CD4-positive, CD25-positive, alpha-beta regulatory T cell (primary cell): ENCODE results near the gene PMM1. TPM values are rescaled to one million over a fixed set of nuclear protein-coding genes. Genes with fewer than 3 reads are reported as not detected.
"Not testable (repeated sequence)": the region's sequence is repeated elsewhere in the genome, so short reads cannot be mapped to it uniquely, and the experiment has no call there.

Source experiments
- ATAC-seq, 2 donors: fragments of 150-1000 bp; cut with Tn5 transposase; one replicate each; pipeline ENCODE4 v1.10.0; 2021; ENCODE audit warnings: low read depth in 2 of 2, moderate number of reproducible peaks in 2 of 2, moderate library complexity in 1 of 2
- DNase-seq, 3 donors: peaks; one replicate each; pipeline versions ENCODE4 v3.0.0 to v3.0.0-alpha.2; 2012 to 2022; ENCODE audit warnings: mixed read lengths in 1 of 3
- H3K27ac ChIP-seq: one replicate; pipeline ENCODE4 v1.7.0; 2013; ENCODE audit warnings: mild to moderate bottlenecking, low read length; ENCODE audit not compliant: insufficient read depth, poor library complexity, severe bottlenecking
- H3K27me3 ChIP-seq: one replicate; pipeline ENCODE4 v1.7.0; 2013; ENCODE audit warnings: low read length; ENCODE audit not compliant: control insufficient read depth, insufficient read depth
- H3K36me3 ChIP-seq: one replicate; pipeline ENCODE4 v1.7.0; 2013; ENCODE audit warnings: mild to moderate bottlenecking, low read length, moderate library complexity; ENCODE audit not compliant: control insufficient read depth, insufficient read depth
- H3K4me1 ChIP-seq: 2 replicates; pipeline ENCODE4 v1.7.0; 2013; ENCODE audit warnings: mild to moderate bottlenecking, low read length; ENCODE audit not compliant: insufficient read depth, control insufficient read depth, poor library complexity, severe bottlenecking
- H3K4me3 ChIP-seq: one replicate; pipeline ENCODE4 v1.7.0; 2013; ENCODE audit warnings: low read depth, mild to moderate bottlenecking, low read length, moderate library complexity
- H3K9me3 ChIP-seq, 2 experiments: 1 replicate in 1 of 2; 2 replicates in 1 of 2; pipeline ENCODE4 v1.7.0; 2013; ENCODE audit warnings: low read length in 2 of 2, mild to moderate bottlenecking in 1 of 2, moderate library complexity in 1 of 2; ENCODE audit not compliant: control insufficient read depth in 2 of 2
- H3K27ac Mint-ChIP-seq, 3 donors: one replicate each; pipeline ENCODE4 v1.8.0; 2020 to 2022; ENCODE audit warnings: mild to moderate bottlenecking in 3 of 3, mixed read lengths in 3 of 3, moderate library complexity in 2 of 3
- H3K27me3 Mint-ChIP-seq: one replicate; pipeline ENCODE4 v1.8.0; 2022; ENCODE audit warnings: mild to moderate bottlenecking, mixed read lengths
- H3K36me3 Mint-ChIP-seq: one replicate; pipeline ENCODE4 v1.8.0; 2020; ENCODE audit warnings: mixed read lengths
- H3K4me1 Mint-ChIP-seq, 4 donors: one replicate each; pipeline ENCODE4 v1.8.0; 2020 to 2022; ENCODE audit warnings: mixed read lengths in 4 of 4, mild to moderate bottlenecking in 1 of 4
- H3K4me3 Mint-ChIP-seq, 4 donors: one replicate each; pipeline ENCODE4 v1.8.0; 2020 to 2022; ENCODE audit warnings: mild to moderate bottlenecking in 4 of 4, mixed read lengths in 4 of 4, moderate library complexity in 3 of 4
- H3K9me3 Mint-ChIP-seq, 7 donors: one replicate each; pipeline ENCODE4 v1.8.0; 2020 to 2022; ENCODE audit warnings: mixed read lengths in 7 of 7, mild to moderate bottlenecking in 3 of 7, moderate library complexity in 2 of 7
- polyA plus RNA-seq, 4 donors: library from polyadenylated mRNA; unstranded; fragments of 300-500 nt; fragmentation: Illumina TruSeq; gene quantifications; one replicate each; pipeline ENCODE4 v1.2.3, GENCODE V29; 2021
- total RNA-seq: library from RNA; stranded (reverse); gene quantifications from one replicate; pipeline ENCODE4 v1.2.3, GENCODE V29; 2022

The PMM1 gene
- total and polyA plus RNA-seq, 5 donors from 2014 or later, result 37.4 to 56.0 (median 48.2) TPM

DNA sequence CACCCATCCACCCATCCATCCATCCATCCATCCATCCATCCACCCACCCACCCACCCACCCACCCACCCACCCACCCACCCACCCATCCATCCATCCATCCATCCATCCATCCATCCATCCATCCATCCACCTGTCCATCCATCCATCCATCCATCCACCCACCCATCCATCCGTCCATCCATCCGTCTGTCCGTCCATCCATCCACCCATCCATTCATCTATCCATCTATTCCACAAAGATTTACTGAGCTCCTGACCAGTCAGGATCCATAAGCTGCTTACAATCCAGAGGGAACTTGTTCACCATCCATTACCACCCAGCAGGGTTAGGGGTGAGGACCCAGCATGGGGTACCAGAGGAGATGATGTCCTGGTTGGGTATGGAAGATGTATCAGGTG, 17.3 kb downstream of the PMM1 start:
- not testable (repeated sequence) for H3K27ac ChIP-seq, H3K27me3 ChIP-seq, H3K27me3 Mint-ChIP-seq, ATAC-seq, H3K4me3 Mint-ChIP-seq, H3K9me3 Mint-ChIP-seq, H3K4me3 ChIP-seq, H3K4me1 ChIP-seq, H3K27ac Mint-ChIP-seq, H3K36me3 Mint-ChIP-seq, H3K36me3 ChIP-seq, H3K4me1 Mint-ChIP-seq, DNase-seq, H3K9me3 ChIP-seq

- peaks cover 9% of the 10 kb centered on the region for H3K27me3 Mint-ChIP-seq
- H3K36me3 ChIP-seq, result peaks cover 1% of the 10 kb centered on the region
- H3K4me3 ChIP-seq, result no peak overlapping the region
- H3K4me1 ChIP-seq, result no peaks in the 10 kb centered on the region
- H3K9me3 ChIP-seq, result no peaks in the 10 kb centered on the region
- peaks cover 0 to 1% (median 0%) of the 10 kb centered on the region in 7 donors for H3K9me3 Mint-ChIP-seq
- no peak overlapping the region for H3K27ac Mint-ChIP-seq
- no peak overlapping the region for H3K4me3 Mint-ChIP-seq
- H3K27me3 ChIP-seq, result no peaks in the 10 kb centered on the region
- DNase-seq (no peak), ATAC-seq (no peak)
- H3K27ac ChIP-seq, result no peak overlapping the region
- no peaks in the 10 kb centered on the region for H3K4me1 Mint-ChIP-seq
- H3K36me3 Mint-ChIP-seq, result peaks cover 3% of the 10 kb centered on the region
These were observed 17.9 kb downstream of the PMM1 start for GRCh38 chr22:41571786-41572185.

DNA sequence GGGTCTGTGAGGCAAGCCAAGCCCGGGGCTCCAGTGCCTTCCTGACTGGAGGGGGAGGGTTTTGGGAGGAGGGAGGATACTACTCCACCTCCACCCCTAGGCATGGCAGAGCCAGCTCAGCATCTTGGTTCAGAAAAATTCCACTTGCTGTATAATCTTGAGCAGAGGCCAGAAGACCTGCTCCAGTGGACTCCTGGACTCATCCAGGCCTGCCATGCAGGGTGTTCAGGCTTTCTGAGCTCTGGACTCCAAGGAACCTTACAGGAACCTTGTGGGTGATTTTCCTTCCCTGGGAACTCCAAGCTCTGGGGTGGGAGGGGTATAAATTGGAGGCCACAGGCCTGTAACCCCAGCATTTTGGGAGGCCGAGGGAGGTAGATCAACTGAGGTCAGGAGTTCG, 19.4 kb downstream of the PMM1 start:
- Histone ChIP-seq H3K36me3 (no peaks in the 10 kb centered on the region), H3K27me3 (no peaks in the 10 kb centered on the region), H3K27ac (no peak overlapping the region), H3K4me1 (no peaks in the 10 kb centered on the region), H3K4me3 (no peak overlapping the region), H3K9me3 (no peaks in the 10 kb centered on the region)
- Mint-ChIP-seq H3K27ac (no peak overlapping the region), H3K4me3 (no peak overlapping the region), H3K4me1 (no peaks in the 10 kb centered on the region), H3K27me3 (peaks cover 9% of the 10 kb centered on the region), H3K9me3 (peaks cover 0 to 1% (median 0%) of the 10 kb centered on the region in 7 donors), H3K36me3 (no peaks in the 10 kb centered on the region)
- no peak for DNase-seq
- no peak for ATAC-seq

DNA sequence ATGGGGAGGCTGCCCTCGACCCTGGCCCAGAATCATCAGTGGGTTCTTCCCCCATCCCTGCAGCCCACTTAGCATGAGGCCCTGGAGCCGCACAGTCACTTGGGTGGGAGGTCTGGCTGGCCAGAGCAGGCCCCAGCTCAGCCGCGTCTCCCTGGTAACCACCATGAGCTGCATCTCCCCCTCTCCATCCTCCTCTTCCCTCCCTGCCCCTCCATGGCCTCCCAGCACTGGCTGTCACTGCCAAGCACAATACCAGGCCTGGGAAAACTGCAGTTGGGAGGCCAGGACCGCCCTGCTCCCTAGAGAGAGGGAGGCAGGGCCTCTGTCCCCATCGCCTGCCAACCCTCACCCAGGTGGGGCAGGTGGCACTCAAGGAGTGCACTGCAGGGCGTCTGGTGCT, 20.8 kb downstream of the PMM1 start:
- Histone ChIP-seq H3K36me3 (no peaks in the 10 kb centered on the region), H3K27ac (no peak overlapping the region), H3K9me3 (no peaks in the 10 kb centered on the region), H3K27me3 (no peaks in the 10 kb centered on the region), H3K4me1 (no peaks in the 10 kb centered on the region), H3K4me3 (no peak overlapping the region)
- Mint-ChIP-seq H3K9me3 (peaks cover 0 to 1% (median 0%) of the 10 kb centered on the region in 7 donors), H3K4me1 (no peaks in the 10 kb centered on the region), H3K36me3 (no peaks in the 10 kb centered on the region), H3K27ac (no peak overlapping the region), H3K4me3 (no peak overlapping the region), H3K27me3 (peaks cover 14% of the 10 kb centered on the region)
- no peak for DNase-seq
- no peak for ATAC-seq

- Mint-ChIP-seq H3K9me3 (peaks cover 0 to 1% (median 0%) of the 10 kb centered on the region in 7 donors), H3K27ac (no peak overlapping the region), H3K27me3 (peaks cover 20% of the 10 kb centered on the region), H3K36me3 (no peaks in the 10 kb centered on the region), H3K4me1 (no peaks in the 10 kb centered on the region), H3K4me3 (no peak overlapping the region)
- ATAC-seq (no peak), DNase-seq (no peak)
- Histone ChIP-seq H3K27me3 (no peaks in the 10 kb centered on the region), H3K4me1 (no peaks in the 10 kb centered on the region), H3K4me3 (no peak overlapping the region), H3K9me3 (no peaks in the 10 kb centered on the region), H3K36me3 (no peaks in the 10 kb centered on the region), H3K27ac (no peak overlapping the region)
These were observed 22.2 kb downstream of the PMM1 start for GRCh38 chr22:41567512-41567768.

- no peak overlapping the region for H3K27ac ChIP-seq
- peak; percentile 53 to 71 for ATAC-seq
- Mint-ChIP-seq H3K9me3 (no peaks in the 10 kb centered on the region), H3K36me3 (no peaks in the 10 kb centered on the region), H3K27me3 (peaks cover 28% of the 10 kb centered on the region), H3K27ac (no peak overlapping the region), H3K4me1 (no peaks in the 10 kb centered on the region), H3K4me3 (no peak overlapping the region)
- DNase-seq, result peak in 1 of 3 donors; percentile 39
- no peaks in the 10 kb centered on the region for H3K27me3 ChIP-seq
- H3K4me1 ChIP-seq, result no peaks in the 10 kb centered on the region
- no peaks in the 10 kb centered on the region for H3K9me3 ChIP-seq
- no peak overlapping the region for H3K4me3 ChIP-seq
- no peaks in the 10 kb centered on the region for H3K36me3 ChIP-seq
These were observed 24.1 kb downstream of the PMM1 start for GRCh38 chr22:41565403-41566054.

DNA sequence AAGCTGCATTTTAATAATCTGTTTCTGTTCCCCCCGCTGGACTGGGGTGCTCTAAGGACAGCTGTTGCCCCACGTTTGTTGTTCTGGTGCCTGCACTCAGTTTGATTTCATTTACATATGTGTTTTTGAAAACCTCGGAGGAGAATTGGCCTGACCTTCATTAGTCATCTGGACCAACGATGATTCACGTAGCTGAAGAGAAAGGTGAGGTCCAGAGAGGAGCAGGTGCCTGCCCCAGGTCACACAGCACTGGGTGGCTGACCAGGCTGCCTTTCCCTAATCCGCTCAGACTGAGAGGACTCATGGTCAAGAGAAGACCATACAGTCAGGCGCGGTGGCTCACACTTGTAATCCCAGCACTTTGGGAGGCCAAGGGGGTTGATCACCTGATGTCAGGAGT, 25.1 kb downstream of the PMM1 start:
- Mint-ChIP-seq H3K9me3 (no peaks in the 10 kb centered on the region), H3K4me1 (no peaks in the 10 kb centered on the region), H3K36me3 (no peaks in the 10 kb centered on the region)

GRCh38 chr22:41563051-41563711, 26.5 kb downstream of the PMM1 start:
- Histone ChIP-seq H3K36me3 (no peaks in the 10 kb centered on the region), H3K27me3 (no peaks in the 10 kb centered on the region), H3K9me3 (no peaks in the 10 kb centered on the region), H3K27ac (no peak overlapping the region), H3K4me3 (no peak overlapping the region), H3K4me1 (no peaks in the 10 kb centered on the region)
- H3K27ac Mint-ChIP-seq, result no peak overlapping the region
- no peaks in the 10 kb centered on the region for H3K36me3 Mint-ChIP-seq
- no peaks in the 10 kb centered on the region for H3K9me3 Mint-ChIP-seq
- H3K4me1 Mint-ChIP-seq, result no peaks in the 10 kb centered on the region
- ATAC-seq (no peak), DNase-seq (no peak)
- no peak overlapping the region for H3K4me3 Mint-ChIP-seq
- H3K27me3 Mint-ChIP-seq, result peaks cover 41% of the 10 kb centered on the region

More for the DNA sequence above, 25.1 kb downstream of the PMM1 start:
- peaks cover 37% of the 10 kb centered on the region for H3K27me3 Mint-ChIP-seq
- H3K27ac ChIP-seq, result no peak overlapping the region
- H3K4me3 ChIP-seq, result no peak overlapping the region
- no peaks in the 10 kb centered on the region for H3K27me3 ChIP-seq
- H3K9me3 ChIP-seq, result no peaks in the 10 kb centered on the region
- no peak for DNase-seq
- H3K27ac Mint-ChIP-seq, result no peak overlapping the region
- H3K4me3 Mint-ChIP-seq, result no peak overlapping the region
- H3K36me3 ChIP-seq, result no peaks in the 10 kb centered on the region
- H3K4me1 ChIP-seq, result no peaks in the 10 kb centered on the region
- ATAC-seq, result no peak
